WI38 (cell line): ENCODE measurements around the gene CACNA1G.

Experiments used
- H3K4me3 ChIP-seq: 2 replicates; pipeline ENCODE4 v1.5.1; 2011; ENCODE audit warnings: low read depth, mild to moderate bottlenecking, control low read depth, low read length
- CTCF ChIP-seq: IDR thresholded peaks from 2 replicates; pipeline ENCODE4 v1.5.1; 2012; ENCODE audit warnings: low read depth, mild to moderate bottlenecking, control low read depth, low read length

Gene CACNA1G

DNA sequence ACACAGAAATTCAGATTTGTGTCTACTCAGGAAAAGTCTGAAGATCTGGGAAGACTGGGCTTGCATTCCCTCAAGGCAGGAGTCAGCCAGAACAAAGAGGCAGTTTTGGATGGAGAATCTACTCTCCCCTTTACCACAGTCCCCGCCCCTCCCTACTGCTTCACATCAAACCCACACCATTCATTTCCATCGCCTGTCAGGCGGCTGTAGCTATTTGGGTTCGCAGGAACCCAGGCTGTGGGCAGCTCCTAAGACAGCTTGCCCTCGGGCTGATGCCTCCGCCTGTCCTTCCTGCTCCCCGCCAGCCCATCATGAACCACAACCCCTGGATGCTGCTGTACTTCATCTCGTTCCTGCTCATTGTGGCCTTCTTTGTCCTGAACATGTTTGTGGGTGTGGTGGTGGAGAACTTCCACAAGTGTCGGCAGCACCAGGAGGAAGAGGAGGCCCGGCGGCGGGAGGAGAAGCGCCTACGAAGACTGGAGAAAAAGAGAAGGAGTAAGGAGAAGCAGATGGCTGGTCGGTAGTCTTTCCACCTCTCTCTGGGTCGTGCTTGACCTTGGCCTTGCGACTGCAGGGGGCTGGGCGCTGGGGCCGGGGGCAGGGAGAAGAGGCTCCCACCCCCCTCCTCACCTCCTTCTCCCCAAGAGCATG, 47.1 kb downstream of the CACNA1G start:
- H3K4me3 ChIP-seq: no peak overlapping the region
- no peak for TF ChIP-seq CTCF

GRCh38 chr17:50608700-50609379, 48.3 kb downstream of the CACNA1G start:
- no peak for TF ChIP-seq CTCF
- H3K4me3 ChIP-seq: no peak overlapping the region

- H3K4me3 ChIP-seq: no peak overlapping the region
- no peak for TF ChIP-seq CTCF
Measured at GRCh38 chr17:50609380-50610074, 49.0 kb downstream of the CACNA1G start.

DNA sequence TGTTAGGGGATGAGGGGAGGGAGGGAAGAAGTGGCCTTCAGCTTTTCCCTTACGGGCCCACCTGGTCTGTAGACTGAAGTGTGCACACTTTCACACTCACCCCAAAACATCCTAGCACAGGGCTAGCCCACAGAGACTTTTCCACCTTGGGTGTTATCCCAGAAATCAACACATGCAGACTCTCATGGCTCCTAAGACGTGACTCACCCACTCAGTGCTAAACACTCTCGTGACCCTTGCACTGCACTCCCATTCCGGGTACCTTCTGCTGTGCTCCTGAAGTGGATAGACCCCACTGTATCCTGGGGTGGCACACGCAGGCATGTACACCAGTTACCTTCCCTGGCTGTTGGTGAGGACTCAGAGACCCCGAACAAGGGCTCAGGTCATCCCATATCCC, 51.1 kb downstream of the CACNA1G start:
- TF ChIP-seq CTCF: no peak
- no peak overlapping the region for H3K4me3 ChIP-seq

DNA sequence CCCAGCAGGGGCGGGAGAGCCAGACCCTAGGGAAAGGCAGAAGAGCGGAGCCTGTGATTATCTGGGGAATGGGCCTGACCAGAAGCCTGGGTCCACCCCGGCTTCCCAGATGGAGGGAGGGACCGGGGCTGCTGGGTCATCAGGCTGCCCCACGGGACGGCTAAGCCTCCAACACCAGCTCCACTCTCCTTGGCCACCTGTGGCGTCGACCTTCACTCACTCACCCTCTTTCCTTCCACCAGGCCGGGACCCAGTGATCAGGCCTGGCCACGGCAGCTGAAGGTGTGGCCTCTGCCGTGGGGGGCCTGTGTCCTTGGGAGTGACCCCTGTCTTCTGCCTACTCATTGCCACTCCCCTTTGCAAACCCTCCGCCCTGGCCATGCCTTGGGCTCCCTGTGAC, 51.8 kb downstream of the CACNA1G start:
- no peak for TF ChIP-seq CTCF
- H3K4me3 ChIP-seq: no peak overlapping the region

DNA sequence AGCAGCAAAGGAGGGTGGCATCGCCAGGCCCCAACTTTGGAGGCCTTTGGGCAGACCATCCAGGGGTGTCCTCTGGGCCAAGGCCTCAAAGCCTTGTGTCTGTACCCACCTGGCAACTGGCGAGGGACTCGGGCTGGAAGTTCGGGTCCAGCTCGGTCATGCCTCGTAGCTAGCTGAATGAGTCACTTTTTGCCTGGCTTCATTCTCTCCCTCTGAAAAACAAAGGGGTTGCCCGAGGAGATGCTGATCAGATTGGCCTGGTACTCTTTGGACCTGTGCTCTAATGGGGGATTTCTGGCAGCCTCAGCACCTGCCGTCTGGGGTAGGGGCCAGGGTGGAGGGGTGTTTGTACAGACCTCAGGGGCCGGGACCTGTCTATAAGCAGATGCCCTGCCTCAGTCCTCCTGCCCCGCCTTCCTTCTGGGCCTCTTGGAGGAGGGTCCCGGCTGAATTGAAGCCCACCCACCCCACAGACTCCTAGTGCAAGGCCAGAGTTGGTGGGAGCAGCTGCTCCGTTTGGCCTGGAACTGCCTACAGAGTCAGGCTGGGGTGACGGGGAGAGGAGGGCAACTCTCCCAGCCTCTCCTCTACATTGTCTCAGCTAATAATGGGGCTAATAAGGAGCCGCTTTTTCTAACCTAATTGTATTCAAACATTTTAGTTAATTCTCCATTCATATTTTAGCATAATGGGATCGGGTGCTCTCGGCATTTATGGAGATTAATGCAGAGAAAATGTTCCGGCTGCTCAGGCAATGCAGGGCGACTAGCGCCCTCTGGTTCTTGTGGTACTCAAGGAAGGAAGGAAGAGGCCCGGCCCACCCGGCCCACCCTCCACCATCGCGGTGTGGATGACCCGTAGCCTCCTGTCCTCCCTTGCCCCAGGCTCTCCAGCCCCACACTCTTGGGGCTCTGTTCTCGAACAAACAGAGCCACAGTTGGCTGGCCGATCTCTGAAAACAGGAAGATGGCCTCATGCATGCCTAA, 52.8 kb downstream of the CACNA1G start:
- H3K4me3 ChIP-seq: no peak overlapping the region
- no peak for TF ChIP-seq CTCF
